Chondrocyte (in vitro differentiated cells): ENCODE measurements around the gene MIB1. TPM values are rescaled to one million over a fixed set of nuclear protein-coding genes. Genes with fewer than 3 reads are reported as not detected.
A peak's percentile ranks its signal among the peaks of the same experiment; 100 is the strongest.

Experiments
- DNase-seq: peaks from one replicate; pipeline ENCODE4 v3.0.0; 2021; ENCODE audit warnings: mixed read lengths, low spot score
- H3K27ac Mint-ChIP-seq: one replicate; pipeline ENCODE4 v1.8.0; 2021; ENCODE audit warnings: mild to moderate bottlenecking, moderate library complexity, mixed read lengths; ENCODE audit not compliant: unreplicated experiment
- H3K27me3 Mint-ChIP-seq: 2 replicates; pipeline ENCODE4 v1.8.0; 2021; ENCODE audit warnings: low read depth, mixed read lengths
- H3K36me3 Mint-ChIP-seq: 2 replicates; pipeline ENCODE4 v1.8.0; 2021; ENCODE audit warnings: low read depth, mixed read lengths
- H3K4me1 Mint-ChIP-seq: 2 replicates; pipeline ENCODE4 v1.8.0; 2021; ENCODE audit warnings: low read depth, mild to moderate bottlenecking, mixed read lengths
- H3K4me3 Mint-ChIP-seq: one replicate; pipeline ENCODE4 v1.8.0; 2021; ENCODE audit warnings: mild to moderate bottlenecking, moderate library complexity, mixed read lengths; ENCODE audit not compliant: unreplicated experiment
- H3K9me3 Mint-ChIP-seq: 2 replicates; pipeline ENCODE4 v1.8.0; 2021; ENCODE audit warnings: low read depth, mixed read lengths
- CTCF ChIP-seq: fragments of 200-600 bp; sonication (generic); IDR thresholded peaks from 2 replicates; pipeline ENCODE4 v1.5.0; 2021; ENCODE audit warnings: antibody characterized with exemption, mild to moderate bottlenecking, moderate library complexity
- total RNA-seq: library from RNA; stranded (reverse); gene quantifications from 3 replicates; pipeline ENCODE4 v1.2.1, GENCODE V29; 2021

MIB1 gene
- total RNA-seq, 1 donor from 2014 or later: 68.0 TPM

GRCh38 chr18:21901423-21901945 lies 160.9 kb downstream of the MIB1 start:
- no peak for DNase-seq
- Mint-ChIP-seq H3K27ac (no peak overlapping the region), H3K27me3 (peaks cover 6% of the 10 kb centered on the region), H3K4me3 (no peak overlapping the region), H3K4me1 (no peaks in the 10 kb centered on the region), H3K9me3 (no peaks in the 10 kb centered on the region), H3K36me3 (no peaks in the 10 kb centered on the region)
- TF ChIP-seq CTCF: no peak

GRCh38 chr18:21903709-21904108 lies 163.1 kb downstream of the MIB1 start:
- H3K4me1 Mint-ChIP-seq: peaks cover 1% of the 10 kb centered on the region
- peaks cover 12% of the 10 kb centered on the region for H3K27me3 Mint-ChIP-seq
- no peak overlapping the region for H3K4me3 Mint-ChIP-seq
- H3K9me3 Mint-ChIP-seq: no peaks in the 10 kb centered on the region
- TF ChIP-seq CTCF: no peak
- no peak for DNase-seq
- H3K27ac Mint-ChIP-seq: no peak overlapping the region
- no peaks in the 10 kb centered on the region for H3K36me3 Mint-ChIP-seq

GRCh38 chr18:21904856-21905255 lies 164.3 kb downstream of the MIB1 start:
- Mint-ChIP-seq H3K36me3 (no peaks in the 10 kb centered on the region), H3K4me3 (no peak overlapping the region), H3K4me1 (peaks cover 6% of the 10 kb centered on the region), H3K27me3 (peaks cover 15% of the 10 kb centered on the region), H3K27ac (no peak overlapping the region), H3K9me3 (no peaks in the 10 kb centered on the region)
- no peak for TF ChIP-seq CTCF
- DNase-seq: no peak

- no peak for TF ChIP-seq CTCF
Measured at GRCh38 chr18:21907451-21907850, 166.9 kb downstream of the MIB1 start.

GRCh38 chr18:21908711-21909110 lies 168.1 kb downstream of the MIB1 start:
- no peaks in the 10 kb centered on the region for H3K9me3 Mint-ChIP-seq
- H3K36me3 Mint-ChIP-seq: no peaks in the 10 kb centered on the region
- no peak for DNase-seq
- H3K27ac Mint-ChIP-seq: peak overlapping the region; percentile 45
- H3K27me3 Mint-ChIP-seq: peaks cover 28% of the 10 kb centered on the region
- H3K4me3 Mint-ChIP-seq: no peak overlapping the region
- TF ChIP-seq CTCF: no peak
- peaks cover 6% of the 10 kb centered on the region for H3K4me1 Mint-ChIP-seq

More at GRCh38 chr18:21907451-21907850, 166.9 kb downstream of the MIB1 start:
- Mint-ChIP-seq H3K9me3 (no peaks in the 10 kb centered on the region), H3K36me3 (no peaks in the 10 kb centered on the region), H3K27ac (no peak overlapping the region), H3K4me3 (no peak overlapping the region), H3K4me1 (peaks cover 6% of the 10 kb centered on the region), H3K27me3 (peaks cover 28% of the 10 kb centered on the region)
- no peak for DNase-seq
